Measurements from ENCODE around the gene MRPS9. TPM values are rescaled to one million over a fixed set of nuclear protein-coding genes. Genes with fewer than 3 reads are reported as not detected.

MRPS9 gene
- total RNA-seq, 1 experiment from 2014 or later, result 55.4 TPM

GRCh38 chr2:105068875-105069274 is 31.0 kb downstream of the MRPS9 start:
- peaks cover 4% of the 10 kb centered on the region for H3K4me1 ChIP-seq (ENCODE audit: insufficient read depth, low read length, poor library complexity, severe bottlenecking)
- no peak for TF ChIP-seq EZH2 (IDR thresholded peaks at IDR 0.05; ENCODE audit: borderline replicate concordance, low read depth, low read length, poor library complexity, severe bottlenecking)
- TF ChIP-seq, protein P1, sequence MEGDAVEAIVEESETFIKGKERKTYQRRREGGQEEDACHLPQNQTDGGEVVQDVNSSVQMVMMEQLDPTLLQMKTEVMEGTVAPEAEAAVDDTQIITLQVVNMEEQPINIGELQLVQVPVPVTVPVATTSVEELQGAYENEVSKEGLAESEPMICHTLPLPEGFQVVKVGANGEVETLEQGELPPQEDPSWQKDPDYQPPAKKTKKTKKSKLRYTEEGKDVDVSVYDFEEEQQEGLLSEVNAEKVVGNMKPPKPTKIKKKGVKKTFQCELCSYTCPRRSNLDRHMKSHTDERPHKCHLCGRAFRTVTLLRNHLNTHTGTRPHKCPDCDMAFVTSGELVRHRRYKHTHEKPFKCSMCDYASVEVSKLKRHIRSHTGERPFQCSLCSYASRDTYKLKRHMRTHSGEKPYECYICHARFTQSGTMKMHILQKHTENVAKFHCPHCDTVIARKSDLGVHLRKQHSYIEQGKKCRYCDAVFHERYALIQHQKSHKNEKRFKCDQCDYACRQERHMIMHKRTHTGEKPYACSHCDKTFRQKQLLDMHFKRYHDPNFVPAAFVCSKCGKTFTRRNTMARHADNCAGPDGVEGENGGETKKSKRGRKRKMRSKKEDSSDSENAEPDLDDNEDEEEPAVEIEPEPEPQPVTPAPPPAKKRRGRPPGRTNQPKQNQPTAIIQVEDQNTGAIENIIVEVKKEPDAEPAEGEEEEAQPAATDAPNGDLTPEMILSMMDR (conservative IDR thresholded peaks at IDR 0.05; ENCODE audit: low read depth, low read length), result no peak
- POLR2A ChIA-PET (ENCODE audit: low non-redundant PET), result interaction anchor here (0.6 kb wide), 1 partner anchor 71 kb away, joined by 3 read pairs; no protein-coding TSS in a partner anchor
- H3K27ac ChIP-seq (ENCODE audit: low read depth, low read length, poor library complexity, severe bottlenecking), result no peak overlapping the region
- no TSS peak for BruUV-seq (replicated peaks)
- DNase-seq (ENCODE audit: low spot score), result no peak
- H3K9me3 ChIP-seq (ENCODE audit: low read depth, low read length, poor library complexity, severe bottlenecking), result no peaks in the 10 kb centered on the region
- no peak overlapping the region for H3K4me3 ChIP-seq (ENCODE audit: low read depth, low read length, poor library complexity, severe bottlenecking)
- H3K27me3 ChIP-seq (replicated peaks; ENCODE audit: insufficient read depth, low read depth, low read length, poor library complexity), result no peaks in the 10 kb centered on the region
- no peaks in the 10 kb centered on the region for H3K36me3 ChIP-seq (ENCODE audit: insufficient read depth, low read length, poor library complexity, severe bottlenecking)
- CTCF ChIA-PET, result no interaction called here
- intact Hi-C loops (cut with micrococcal nuclease; ENCODE audit: unreplicated experiment), result no loop called here

DNA sequence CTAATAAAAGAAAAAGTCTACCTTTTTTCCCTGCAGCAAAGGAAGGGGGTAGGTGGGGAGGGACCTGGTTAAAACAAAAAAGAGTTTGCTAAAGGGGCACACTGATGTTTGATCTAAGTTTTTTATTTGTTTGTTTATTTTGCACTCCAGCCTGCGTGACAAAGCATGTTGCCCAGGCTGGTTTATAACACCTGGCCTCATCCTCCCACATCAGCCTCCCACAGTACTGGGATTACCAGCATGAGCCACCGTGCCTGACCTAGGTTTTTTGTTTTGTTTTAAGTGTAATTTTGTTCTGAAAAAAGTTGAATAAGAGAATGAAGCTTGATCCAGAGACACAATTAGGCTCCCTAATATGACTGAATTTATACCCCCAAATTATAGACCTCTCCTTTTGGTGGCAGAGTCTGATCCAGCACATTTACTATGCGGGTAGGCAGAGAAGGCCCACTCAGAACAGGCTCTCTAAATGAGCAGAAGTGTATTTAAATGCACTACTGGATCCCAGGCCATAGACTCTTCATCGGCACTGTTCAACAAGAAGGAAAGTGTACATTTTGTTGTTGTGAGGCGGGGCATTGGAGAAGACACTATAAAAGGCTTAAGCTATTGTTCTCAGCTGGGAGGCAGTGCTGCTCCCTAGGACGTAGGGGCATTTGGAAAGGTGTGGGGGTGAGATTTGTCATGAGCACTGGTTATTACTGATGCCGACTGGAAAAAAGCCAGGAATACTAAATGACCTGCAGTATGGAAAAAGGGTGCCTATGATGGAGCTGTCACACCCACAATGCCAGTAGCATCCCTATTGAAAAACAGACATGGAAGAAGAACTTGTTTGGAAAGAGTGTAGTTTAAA is 32.4 kb downstream of the MRPS9 start:
- H3K27ac ChIP-seq (ENCODE audit: low read depth, low read length, poor library complexity, severe bottlenecking), result no peak overlapping the region
- peaks cover 4% of the 10 kb centered on the region for H3K4me1 ChIP-seq (ENCODE audit: insufficient read depth, low read length, poor library complexity, severe bottlenecking)
- CTCF ChIA-PET, result no interaction called here
- no peaks in the 10 kb centered on the region for H3K9me3 ChIP-seq (ENCODE audit: low read depth, low read length, poor library complexity, severe bottlenecking)
- no peaks in the 10 kb centered on the region for H3K27me3 ChIP-seq (replicated peaks; ENCODE audit: insufficient read depth, low read depth, low read length, poor library complexity)
- no TSS peak for BruUV-seq (replicated peaks)
- TF ChIP-seq EZH2 (IDR thresholded peaks at IDR 0.05; ENCODE audit: borderline replicate concordance, low read depth, low read length, poor library complexity, severe bottlenecking), result no peak
- TF ChIP-seq, protein P1 (conservative IDR thresholded peaks at IDR 0.05; ENCODE audit: low read depth, low read length), result no peak
- no peaks in the 10 kb centered on the region for H3K36me3 ChIP-seq (ENCODE audit: insufficient read depth, low read length, poor library complexity, severe bottlenecking)
- intact Hi-C loops (cut with micrococcal nuclease; ENCODE audit: unreplicated experiment), result no loop called here
- POLR2A ChIA-PET (ENCODE audit: low non-redundant PET), result no interaction called here
- no peak for DNase-seq (ENCODE audit: low spot score)
- no peak overlapping the region for H3K4me3 ChIP-seq (ENCODE audit: low read depth, low read length, poor library complexity, severe bottlenecking)

GRCh38 chr2:105071379-105071778 is 33.5 kb downstream of the MRPS9 start:
- ChIA-PET POLR2A (ENCODE audit: low non-redundant PET) (no interaction called here), CTCF (no interaction called here)
- TF ChIP-seq EZH2 (IDR thresholded peaks at IDR 0.05; ENCODE audit: borderline replicate concordance, low read depth, low read length, poor library complexity, severe bottlenecking), result no peak
- TF ChIP-seq, protein P1 (conservative IDR thresholded peaks at IDR 0.05; ENCODE audit: low read depth, low read length), result no peak
- H3K27ac ChIP-seq (ENCODE audit: low read depth, low read length, poor library complexity, severe bottlenecking), result no peak overlapping the region
- H3K36me3 ChIP-seq (ENCODE audit: insufficient read depth, low read length, poor library complexity, severe bottlenecking), result no peaks in the 10 kb centered on the region
- H3K27me3 ChIP-seq (replicated peaks; ENCODE audit: insufficient read depth, low read depth, low read length, poor library complexity), result no peaks in the 10 kb centered on the region
- intact Hi-C loops (cut with micrococcal nuclease; ENCODE audit: unreplicated experiment), result no loop called here
- peaks cover 4% of the 10 kb centered on the region for H3K4me1 ChIP-seq (ENCODE audit: insufficient read depth, low read length, poor library complexity, severe bottlenecking)
- no peak for DNase-seq (ENCODE audit: low spot score)
- no peak overlapping the region for H3K4me3 ChIP-seq (ENCODE audit: low read depth, low read length, poor library complexity, severe bottlenecking)
- no peaks in the 10 kb centered on the region for H3K9me3 ChIP-seq (ENCODE audit: low read depth, low read length, poor library complexity, severe bottlenecking)
- BruUV-seq (replicated peaks), result no TSS peak

Measured in A673 (cell line).